Endothelial cell of umbilical vein (primary cell): Measurements from ENCODE around the gene KY. TPM values are rescaled to one million over a fixed set of nuclear protein-coding genes. Genes with fewer than 3 reads are reported as not detected.

Experiments used
- BruUV-seq: library from RNA; stranded (reverse); fragments of 400-500 nt; replicated peaks from 2 replicates; lab custom pipeline; 2021; lab: Mats Ljungman, UMichigan
- CTCF ChIA-PET: fragments of 300-600, 350-600 bp; sonication (Branson Sonifier 250); formaldehyde crosslinking; loops from one replicate; lab custom pipeline; 2021; ENCODE audit warnings: antibody characterized with exemption, inconsistent platforms; lab: Charles Lee
- POLR2A ChIA-PET: fragments of 300-600, 350-600 bp; sonication (Branson Sonifier 250); formaldehyde crosslinking; loops from one replicate; lab custom pipeline; 2021; ENCODE audit warnings: antibody characterized with exemption, inconsistent platforms; lab: Charles Lee
- DNase-seq: peaks from one replicate; pipeline ENCODE4 v3.0.0-alpha.2; 2011; ENCODE audit warnings: low read depth, low spot score
- FAIRE-seq: peaks from 2 replicates; lab custom pipeline; 2011; peaks lifted over from hg19 to GRCh38; lab: Jason Lieb, UNC
- H2AFZ ChIP-seq: 2 replicates; pipeline ENCODE4 v1.6.0; 2012; ENCODE audit warnings: low read depth, low read length, control low read depth, inconsistent platforms
- H3K27ac ChIP-seq: 2 replicates; pipeline ENCODE4 v1.5.1; 2011; ENCODE audit warnings: low read depth, mild to moderate bottlenecking, control low read depth, low read length, moderate library complexity; ENCODE audit not compliant: insufficient read depth
- H3K27me3 ChIP-seq, 2 experiments: 2 replicates each; pipeline versions ENCODE4 v1.6.0 to v1.6.1; 2011; ENCODE audit warnings: low read length in 2 of 2, mixed read lengths in 1 of 2; ENCODE audit not compliant: control insufficient read depth in 2 of 2, insufficient read depth in 2 of 2
- H3K36me3 ChIP-seq, 2 experiments: 2 replicates in 1 of 2; 3 replicates in 1 of 2; pipeline ENCODE4 v1.5.1; 2011; ENCODE audit warnings: low read length in 2 of 2, mild to moderate bottlenecking in 1 of 2, moderate library complexity in 1 of 2; ENCODE audit not compliant: control insufficient read depth in 2 of 2, insufficient read depth in 2 of 2; ENCODE audit errors: extremely low read depth in 1 of 2
- H3K4me1 ChIP-seq: 3 replicates; pipeline ENCODE4 v1.5.1; 2011; ENCODE audit warnings: mild to moderate bottlenecking, low read length; ENCODE audit not compliant: control insufficient read depth, insufficient read depth; ENCODE audit errors: extremely low read depth
- H3K4me2 ChIP-seq: 2 replicates; pipeline ENCODE4 v1.6.1; 2011; ENCODE audit warnings: low read length, control low read depth, mixed read lengths; ENCODE audit not compliant: insufficient read depth
- H3K4me3 ChIP-seq, 3 experiments: fragments of 200-600 bp in 1 of 3; sonication (generic), shearing (Covaris generic) in 1 of 3; replicated peaks in 1 of 3; 2 replicates each; pipeline ENCODE4 v1.5.1; 2011 to 2016; ENCODE audit warnings: control low read depth in 3 of 3, low read length in 3 of 3, mild to moderate bottlenecking in 2 of 3, inconsistent platforms in 1 of 3, low read depth in 1 of 3, moderate library complexity in 1 of 3; ENCODE audit not compliant: insufficient read depth in 1 of 3
- H3K79me2 ChIP-seq: 2 replicates; pipeline ENCODE4 v1.6.0; 2012; ENCODE audit warnings: low read length, inconsistent platforms; ENCODE audit not compliant: control insufficient read depth, insufficient read depth
- H3K9ac ChIP-seq: replicated peaks from 2 replicates; pipeline ENCODE3; 2011; ENCODE audit warnings: low read length, control low read depth; ENCODE audit not compliant: insufficient read depth; ENCODE audit errors: extremely low read depth
- H3K9me1 ChIP-seq: replicated peaks from 3 replicates; pipeline ENCODE4 v1.6.0; 2011; ENCODE audit warnings: mild to moderate bottlenecking, low read length; ENCODE audit not compliant: control insufficient read depth, insufficient read depth; ENCODE audit errors: extremely low read depth
- H3K9me3 ChIP-seq: replicated peaks from 2 replicates; pipeline ENCODE4 v1.5.1; 2012; ENCODE audit warnings: low read length, inconsistent platforms; ENCODE audit not compliant: control insufficient read depth, insufficient read depth
- H4K20me1 ChIP-seq: replicated peaks from 2 replicates; pipeline ENCODE3; 2011; ENCODE audit warnings: mild to moderate bottlenecking, low read length; ENCODE audit not compliant: control insufficient read depth, insufficient read depth; ENCODE audit errors: extremely low read depth
- CTCF ChIP-seq, 2 donors: IDR thresholded peaks; 1 replicate in 1 of 2; 2 replicates in 1 of 2; pipeline ENCODE4 v1.5.1; 2011; ENCODE audit warnings: low read length in 2 of 2, mild to moderate bottlenecking in 2 of 2, moderate library complexity in 2 of 2, control low read depth in 1 of 2, inconsistent platforms in 1 of 2, low read depth in 1 of 2; ENCODE audit not compliant: insufficient read depth in 1 of 2; ENCODE audit errors: extremely low read depth in 1 of 2
- EZH2 ChIP-seq: IDR thresholded peaks from 2 replicates; pipeline ENCODE4 v1.6.1; 2012; ENCODE audit warnings: borderline replicate concordance, low read depth, mild to moderate bottlenecking, moderate library complexity, low read length, inconsistent platforms; ENCODE audit not compliant: severe bottlenecking
- FOS ChIP-seq: IDR thresholded peaks from 2 replicates; pipeline ENCODE4 v1.6.1; 2011; ENCODE audit warnings: mild to moderate bottlenecking, low read length, moderate library complexity, borderline replicate concordance; ENCODE audit not compliant: insufficient read depth
- GATA2 ChIP-seq: IDR thresholded peaks from 2 replicates; pipeline ENCODE4 v1.7.0; 2011; ENCODE audit warnings: low read depth, mild to moderate bottlenecking, moderate library complexity, mixed read lengths, low read length; ENCODE audit not compliant: insufficient read length, insufficient read depth
- JUN ChIP-seq: IDR thresholded peaks from 2 replicates; pipeline ENCODE4 v1.6.1; 2011; ENCODE audit warnings: borderline replicate concordance, low read depth; ENCODE audit not compliant: insufficient read length, insufficient read depth
- MAX ChIP-seq: IDR thresholded peaks from 2 replicates; pipeline ENCODE4 v1.6.1; 2011; ENCODE audit not compliant: insufficient read depth, insufficient read length
- MYC ChIP-seq: IDR thresholded peaks from one replicate; pipeline ENCODE4 v1.6.1; 2011; ENCODE audit warnings: mild to moderate bottlenecking, low read depth, low read length
- POLR2A ChIP-seq: IDR thresholded peaks from 2 replicates; pipeline ENCODE4 v1.6.1; 2012; ENCODE audit warnings: low read depth, mild to moderate bottlenecking, control low read depth, low read length
- POLR2AphosphoS5 ChIP-seq: IDR thresholded peaks from 2 replicates; pipeline ENCODE4 v1.6.1; 2012; ENCODE audit warnings: low read depth, mild to moderate bottlenecking, control low read depth, low read length, moderate library complexity; ENCODE audit not compliant: insufficient read depth
- dilution Hi-C: fragments of 300-500 bp; cut with MboI; formaldehyde crosslinking; loops from one replicate; pipeline ENCODE4 v1.15.0; 2019; ENCODE audit warnings: low sequenced_read_pairs; ENCODE audit not compliant: extremely low pct_ligation_motif_present
- intact Hi-C: fragments of 100-400 bp; cut with micrococcal nuclease; formaldehyde crosslinking; loops from one replicate; pipeline ENCODE4 v1.10.0; 2022
- polyA plus RNA-seq, 4 experiments: library from polyadenylated mRNA; depleted of rRNA in 3 of 4; stranded (reverse) in 3 of 4; unstranded in 1 of 4; fragments of >200 nt; gene quantifications; 2 replicates each; pipeline versions ENCODE4 v1.2.1 to v1.2.3, GENCODE V29; 2011 to 2012; ENCODE audit warnings: missing spikeins in 1 of 4
- total RNA-seq: library from RNA; stranded (reverse); gene quantifications from 2 replicates; pipeline ENCODE4 v1.2.3, GENCODE V29; 2021

The KY gene
- total and polyA plus RNA-seq, 2 donors (not counting 3 experiments of a cell fraction or from before 2014, with no cell fraction given): not detected

GRCh38 chr3:134606033-134607025, 44.5 kb downstream of the KY start:
- POLR2A ChIA-PET: no interaction called here
- H3K36me3 ChIP-seq: no peaks in the 10 kb centered on the region
- no peaks in the 10 kb centered on the region for H3K27me3 ChIP-seq
- no peaks in the 10 kb centered on the region for H3K9me3 ChIP-seq
- H3K9me1 ChIP-seq: no peaks in the 10 kb centered on the region
- CTCF ChIA-PET: interaction anchor here (1.2 kb wide), 1 partner anchor 188 kb away, joined by 5 read pairs; the partner anchor contains the start of gene EPHB1
- dilution Hi-C loops: no loop called here
- no peak overlapping the region for H3K9ac ChIP-seq
- no peak for FAIRE-seq
- H3K4me2 ChIP-seq: no peak overlapping the region
- H3K4me1 ChIP-seq: no peaks in the 10 kb centered on the region
- H3K79me2 ChIP-seq: no peaks in the 10 kb centered on the region
- H3K27ac ChIP-seq: no peak overlapping the region
- BruUV-seq: no TSS peak
- H2AFZ ChIP-seq: no peak overlapping the region
- no peak for DNase-seq
- no peak overlapping the region for H3K4me3 ChIP-seq
- no peaks in the 10 kb centered on the region for H4K20me1 ChIP-seq
- intact Hi-C loops: no loop called here
- TF ChIP-seq CTCF (IDR thresholded peaks at IDR 0.05; ENCODE audit: extremely low read depth in 1 of 2, insufficient read depth in 1 of 2, low read depth in 1 of 2, low read length in 2 of 2): no peak
- no peak for TF ChIP-seq GATA2
- no peak for TF ChIP-seq POLR2A
- no peak for TF ChIP-seq EZH2
- TF ChIP-seq FOS: no peak
- TF ChIP-seq POLR2AphosphoS5: no peak
- no peak for TF ChIP-seq JUN
- no peak for TF ChIP-seq MAX
- TF ChIP-seq MYC: no peak
